ENCODE measurements around the gene ATF6B.
A peak's percentile ranks its signal among the peaks of the same experiment; 100 is the strongest.

Gene ATF6B

GRCh38 chr6:32120573-32121059 lies 7.4 kb downstream of the ATF6B start:
- no peak overlapping the region for H3K4me3 ChIP-seq (ENCODE audit: low read depth, low read length)
- peaks cover 43% of the 10 kb centered on the region for H3K36me3 ChIP-seq (replicated peaks)
- DNase-seq: no peak
- in situ Hi-C loops (cut with HindIII; ENCODE audit: low pct_ligation_motif_present, low sequenced_read_pairs): loop anchor here (10.0 kb wide), 1 partner anchor 64 kb away; the partner anchor contains the start of gene AGER
- TF ChIP-seq CTCF (IDR thresholded peaks at IDR 0.05; ENCODE audit: low read depth, low read length, missing control alignments): no peak
- H3K27me3 ChIP-seq (replicated peaks): no peaks in the 10 kb centered on the region
- no peak overlapping the region for H3K27ac ChIP-seq

GRCh38 chr6:32118782-32119628 lies 9.0 kb downstream of the ATF6B start:
- H3K36me3 ChIP-seq (replicated peaks): peaks cover 43% of the 10 kb centered on the region
- in situ Hi-C loops (cut with HindIII; ENCODE audit: low pct_ligation_motif_present, low sequenced_read_pairs): no loop called here

GRCh38 chr6:32117461-32117860 lies 10.6 kb downstream of the ATF6B start:
- H3K27ac ChIP-seq: no peak overlapping the region
- H3K27me3 ChIP-seq (replicated peaks): no peaks in the 10 kb centered on the region
- in situ Hi-C loops (cut with HindIII; ENCODE audit: low pct_ligation_motif_present, low sequenced_read_pairs): no loop called here
- H3K4me3 ChIP-seq (ENCODE audit: low read depth, low read length): no peak overlapping the region
- DNase-seq: no peak
- TF ChIP-seq CTCF (IDR thresholded peaks at IDR 0.05; ENCODE audit: low read depth, low read length, missing control alignments): no peak
- peaks cover 43% of the 10 kb centered on the region for H3K36me3 ChIP-seq (replicated peaks)

More at GRCh38 chr6:32118782-32119628, 9.0 kb downstream of the ATF6B start:
- Histone ChIP-seq H3K27ac (no peak overlapping the region), H3K4me3 (ENCODE audit: low read depth, low read length) (no peak overlapping the region), H3K27me3 (replicated peaks) (no peaks in the 10 kb centered on the region)
- peak; percentile 95 for TF ChIP-seq CTCF (IDR thresholded peaks at IDR 0.05; ENCODE audit: low read depth, low read length, missing control alignments)
- DNase-seq: peak; percentile 85

- in situ Hi-C loops (cut with HindIII; ENCODE audit: low pct_ligation_motif_present, low sequenced_read_pairs): no loop called here
- no peak overlapping the region for H3K4me3 ChIP-seq (ENCODE audit: low read depth, low read length)
- H3K27me3 ChIP-seq (replicated peaks): no peaks in the 10 kb centered on the region
- TF ChIP-seq CTCF (IDR thresholded peaks at IDR 0.05; ENCODE audit: low read depth, low read length, missing control alignments): peak; percentile 70
- no peak overlapping the region for H3K27ac ChIP-seq
- H3K36me3 ChIP-seq (replicated peaks): peaks cover 40% of the 10 kb centered on the region
- DNase-seq: peak; percentile 21
Measured at GRCh38 chr6:32116674-32117073, 11.4 kb downstream of the ATF6B start.

- no peak overlapping the region for H3K4me3 ChIP-seq (ENCODE audit: low read depth, low read length)
- no peak for DNase-seq
- H3K27me3 ChIP-seq (replicated peaks): no peaks in the 10 kb centered on the region
- no peak overlapping the region for H3K27ac ChIP-seq
- in situ Hi-C loops (cut with HindIII; ENCODE audit: low pct_ligation_motif_present, low sequenced_read_pairs): no loop called here
- H3K36me3 ChIP-seq (replicated peaks): peaks cover 32% of the 10 kb centered on the region
- no peak for TF ChIP-seq CTCF (IDR thresholded peaks at IDR 0.05; ENCODE audit: low read depth, low read length, missing control alignments)
Measured at GRCh38 chr6:32115623-32116022, 12.4 kb downstream of the ATF6B start.

Data from brain microvascular endothelial cell (primary cell).